Ovary (tissue), 9 donors: ENCODE data around the gene LMTK3. TPM values are rescaled to one million over a fixed set of nuclear protein-coding genes. Genes with fewer than 3 reads are reported as not detected.

Experiments
- DNase-seq, 5 donors: peaks; one replicate each; pipeline ENCODE4 v3.0.0-alpha.2; 2019 to 2020
- H3K27ac ChIP-seq, 2 donors: fragments of 200-600 bp; one replicate each; pipeline versions ENCODE4 v1.5.1 to v1.8.0; 2019 to 2022
- H3K27me3 ChIP-seq: fragments of 200-600 bp; one replicate; pipeline ENCODE4 v1.8.0; 2022
- H3K36me3 ChIP-seq: fragments of 200-600 bp; sonication (generic); one replicate; pipeline ENCODE4 v1.5.1; 2019
- H3K4me1 ChIP-seq: one replicate; pipeline ENCODE4 v1.8.1; 2013; ENCODE audit warnings: mild to moderate bottlenecking, moderate library complexity; ENCODE audit not compliant: insufficient read depth
- H3K4me3 ChIP-seq: fragments of 200-600 bp; sonication (generic); one replicate; pipeline ENCODE4 v1.5.1; 2017
- H3K9me3 ChIP-seq, 2 donors: fragments of 200-600 bp in 1 of 2; sonication (generic) in 1 of 2; one replicate each; pipeline versions ENCODE4 v1.5.1 to v1.8.1; 2013 to 2019; ENCODE audit warnings: mild to moderate bottlenecking in 1 of 2, moderate library complexity in 1 of 2
- EP300 ChIP-seq: sonication (generic); formaldehyde crosslinking; IDR thresholded peaks from one replicate; pipeline ENCODE4 v1.6.1; 2017; ENCODE audit warnings: antibody characterized with exemption
- POLR2A ChIP-seq: fragments of 450-650 bp; IDR thresholded peaks from one replicate; pipeline ENCODE4 v1.6.1; 2017; ENCODE audit warnings: antibody characterized with exemption, mild to moderate bottlenecking, moderate library complexity
- WGBS, 3 donors: extraction: QIAGEN DNeasy Blood & Tissue Kit in 1 of 3; methylation state at CpG; one replicate each; pipeline versions ENCODE4 v1.1.5 to v1.1.7; 2013 to 2017; 5-methylcytosine and 5-hydroxymethylcytosine counted together
- intact Hi-C, 4 donors: fragments of 100-400 bp; cut with DNase I; formaldehyde crosslinking; loops; one replicate each; pipeline versions ENCODE4 v1.11.0 to v1.15.1; 2022 to 2023
- polyA plus RNA-seq, 2 donors: library from polyadenylated mRNA; stranded (reverse); fragments of 200-250 nt in 1 of 2; fragments of 350-450 nt in 1 of 2; fragmentation: Illumina TruSeq in 1 of 2; extraction: RNeasy Lipid Tissue Mini Kit (QIAGEN cat#74804) in 1 of 2; gene quantifications; one replicate each; pipeline ENCODE4 v1.2.3, GENCODE V29; 2013 to 2014
- total RNA-seq, 7 donors: library from RNA; depleted of rRNA in 2 of 7; stranded (reverse); fragments of >200 nt in 2 of 7; fragmentation: NEBNext Ultra II Directional in 3 of 7; extraction: Animal tissue kit (Norgen Biotek cat#: 25700) in 3 of 7; gene quantifications; one replicate each; pipeline versions ENCODE4 v1.1.0 to v1.2.4, GENCODE V29; 2016 to 2023
- TF ChIP-seq, protein P1 (sequence below), 3 donors: fragments of 450-650 bp in 2 of 3; fragments of 200-600 bp in 1 of 3; IDR thresholded peaks; one replicate each; pipeline versions ENCODE4 v1.5.1 to v1.8.0; 2016 to 2022; ENCODE audit warnings: antibody characterized with exemption in 3 of 3, mild to moderate bottlenecking in 1 of 3
- donor health status: DM: no; HTN: no; CAD: no; lungs with moderate emphysema.
- donor health status: DM: no; HTN: no; CAD: no.
- donor health status: Bipolar disorder and iron deficiency.
- donor health status: DM: yes; HTN: yes; CAD: no.
- donor health status: DM: no; HTN: no; CAD: no.
- donor health status: DM: yes; HTN: yes; CAD: no.

Gene LMTK3
- total and polyA plus RNA-seq, 9 donors: 0.27 to 2.5 (median 0.49) TPM; not detected in 1

DNA sequence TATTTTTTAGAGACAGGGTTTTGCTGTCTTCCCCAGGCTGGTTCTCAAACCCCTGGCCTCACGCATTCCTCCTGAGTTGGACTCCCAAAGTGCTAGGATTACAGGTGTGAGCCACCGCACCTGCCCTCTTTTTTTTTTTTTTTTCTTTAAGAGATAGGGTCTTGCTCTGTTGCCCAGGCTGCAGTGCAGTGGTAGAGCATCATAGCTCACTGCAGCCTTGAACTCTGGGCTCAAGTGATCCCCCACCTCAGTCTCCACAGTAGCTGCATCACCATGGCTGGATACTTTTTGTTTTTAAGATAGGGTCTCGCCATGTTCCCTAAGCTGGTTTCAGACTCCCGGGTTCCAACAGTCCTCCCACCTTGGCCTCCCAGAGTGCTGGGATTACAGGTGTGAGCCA lies 54.8 kb downstream of the LMTK3 start:
- Histone ChIP-seq H3K9me3 (no peaks in the 10 kb centered on the region), H3K36me3 (no peaks in the 10 kb centered on the region), H3K27me3 (no peaks in the 10 kb centered on the region), H3K4me1 (no peaks in the 10 kb centered on the region), H3K4me3 (no peak overlapping the region), H3K27ac (no peak overlapping the region)
- TF ChIP-seq POLR2A: no peak
- TF ChIP-seq, protein P1, sequence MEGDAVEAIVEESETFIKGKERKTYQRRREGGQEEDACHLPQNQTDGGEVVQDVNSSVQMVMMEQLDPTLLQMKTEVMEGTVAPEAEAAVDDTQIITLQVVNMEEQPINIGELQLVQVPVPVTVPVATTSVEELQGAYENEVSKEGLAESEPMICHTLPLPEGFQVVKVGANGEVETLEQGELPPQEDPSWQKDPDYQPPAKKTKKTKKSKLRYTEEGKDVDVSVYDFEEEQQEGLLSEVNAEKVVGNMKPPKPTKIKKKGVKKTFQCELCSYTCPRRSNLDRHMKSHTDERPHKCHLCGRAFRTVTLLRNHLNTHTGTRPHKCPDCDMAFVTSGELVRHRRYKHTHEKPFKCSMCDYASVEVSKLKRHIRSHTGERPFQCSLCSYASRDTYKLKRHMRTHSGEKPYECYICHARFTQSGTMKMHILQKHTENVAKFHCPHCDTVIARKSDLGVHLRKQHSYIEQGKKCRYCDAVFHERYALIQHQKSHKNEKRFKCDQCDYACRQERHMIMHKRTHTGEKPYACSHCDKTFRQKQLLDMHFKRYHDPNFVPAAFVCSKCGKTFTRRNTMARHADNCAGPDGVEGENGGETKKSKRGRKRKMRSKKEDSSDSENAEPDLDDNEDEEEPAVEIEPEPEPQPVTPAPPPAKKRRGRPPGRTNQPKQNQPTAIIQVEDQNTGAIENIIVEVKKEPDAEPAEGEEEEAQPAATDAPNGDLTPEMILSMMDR (IDR thresholded peaks at IDR 0.05): no peak
- WGBS, 3 donors: 95 to 96% (median 96%) methylated on average over 4 of the region's 4 CpGs
- no peak for DNase-seq
- intact Hi-C loops: no loop called here

DNA sequence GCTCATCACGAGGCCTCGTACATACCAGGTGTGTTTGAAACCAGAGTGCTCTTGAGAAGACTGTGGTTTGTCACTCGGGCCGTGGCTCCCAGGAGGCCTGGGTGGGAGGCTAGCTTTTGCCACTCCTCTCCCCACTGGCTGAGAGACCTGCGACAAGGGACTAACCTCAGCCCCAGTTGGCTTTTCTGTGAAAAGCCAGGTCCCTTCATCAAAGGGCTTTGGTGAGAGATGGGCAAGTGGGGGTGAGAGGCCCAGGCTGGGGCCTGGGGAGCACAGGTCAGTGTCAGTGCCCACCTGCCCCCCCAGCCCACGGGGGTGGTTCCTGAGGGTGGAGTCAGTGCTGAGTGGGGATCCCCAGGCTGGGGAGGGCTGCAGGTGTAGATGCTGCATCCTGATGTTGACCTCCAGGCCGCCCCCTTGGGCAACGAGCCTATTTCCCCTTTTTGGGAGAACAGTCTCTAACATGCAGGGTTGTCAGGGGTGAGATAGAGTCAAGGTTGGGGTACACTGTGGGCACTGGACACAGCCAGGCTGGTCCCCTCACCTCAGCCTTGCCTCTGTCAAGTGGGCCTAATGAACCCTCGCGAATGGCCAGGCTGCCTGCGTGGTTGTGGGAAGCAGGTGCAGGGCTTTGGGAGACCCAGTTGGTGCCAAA lies 55.6 kb downstream of the LMTK3 start:
- Histone ChIP-seq H3K9me3 (no peaks in the 10 kb centered on the region), H3K36me3 (no peaks in the 10 kb centered on the region), H3K27me3 (no peaks in the 10 kb centered on the region), H3K27ac (no peak overlapping the region), H3K4me3 (no peak overlapping the region), H3K4me1 (no peaks in the 10 kb centered on the region)
- intact Hi-C loops: no loop called here
- 79 to 89% (median 82%) methylated on average over 11 of the region's 11 CpGs for whole genome bisulfite sequencing, 3 donors
- TF ChIP-seq, protein P1 (IDR thresholded peaks at IDR 0.05): no peak
- TF ChIP-seq POLR2A (no peak), EP300 (no peak)
- peak in 2 of 5 donors; percentile 16 to 27 for DNase-seq

DNA sequence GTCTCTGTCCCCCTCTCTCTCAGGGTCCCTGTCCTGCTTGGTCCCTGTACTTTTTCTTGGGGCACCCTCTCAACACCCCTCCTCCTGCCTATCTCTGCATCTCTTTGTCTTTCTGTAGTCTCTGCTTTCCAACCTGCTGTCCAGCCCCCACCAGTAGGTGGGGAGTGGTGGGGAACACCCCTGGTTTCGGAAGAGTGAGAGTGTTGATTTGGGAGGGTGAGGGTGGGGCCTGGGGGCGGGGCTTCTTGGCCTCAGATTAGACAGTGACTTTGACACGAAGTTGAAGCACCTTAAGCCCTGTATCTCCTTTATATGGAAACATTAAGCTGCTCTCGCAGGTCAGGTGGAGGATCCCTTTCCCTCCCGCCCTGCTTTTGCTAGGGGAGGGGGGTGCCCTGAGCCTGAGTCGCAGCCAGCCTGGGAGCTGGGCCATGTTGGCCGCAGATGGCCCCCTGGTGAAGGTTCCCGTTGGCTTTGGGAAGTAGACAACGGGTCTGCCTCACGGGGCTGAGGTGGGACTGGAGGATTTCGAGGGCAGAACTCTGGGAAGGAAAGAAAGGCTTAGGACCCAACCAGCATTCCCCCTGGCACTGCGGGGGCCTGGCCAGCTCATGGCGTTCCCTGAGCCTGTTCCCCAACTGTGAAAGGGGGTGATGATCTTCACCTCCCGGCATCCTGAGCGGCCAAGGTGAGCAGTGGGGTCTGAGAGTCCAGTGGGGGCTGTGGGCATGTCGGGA lies 56.3 kb downstream of the LMTK3 start, which contains the start of gene KCNJ14:
Gene KCNJ14 (plus strand): TSS at position 404 of the 737 bp plus-strand sequence. CDS start 6,151 bp downstream, outside the sequence.
- DNase-seq: peak in 1 of 5 donors; percentile 9
- H3K4me3 ChIP-seq: no peak within 1 kb of the TSS
- intact Hi-C loops: no loop called here
- no peak within 1 kb of the TSS for H3K27ac ChIP-seq
- H3K9me3 ChIP-seq: no peaks in the 10 kb centered on the region
- no peaks in the 10 kb centered on the region for H3K27me3 ChIP-seq
- H3K36me3 ChIP-seq: no peaks in the 10 kb centered on the region
- WGBS, 3 donors: 70 to 74% (median 72%) methylated on average over 15 to 16 of the region's 16 CpGs
- no peak for TF ChIP-seq EP300
- TF ChIP-seq POLR2A: no peak
- TF ChIP-seq, protein P1 (IDR thresholded peaks at IDR 0.05): no peak
- H3K4me1 ChIP-seq: no peaks in the 10 kb centered on the region

GRCh38 chr19:48454150-48454730 lies 57.4 kb downstream of the LMTK3 start:
- TF ChIP-seq, protein P1 (IDR thresholded peaks at IDR 0.05): no peak
- TF ChIP-seq POLR2A (no peak), EP300 (no peak)
- no peaks in the 10 kb centered on the region for H3K4me1 ChIP-seq
- intact Hi-C loops: no loop called here
- DNase-seq: peak in 1 of 5 donors; percentile 16
- no peak overlapping the region for H3K4me3 ChIP-seq
- H3K9me3 ChIP-seq: no peaks in the 10 kb centered on the region
- H3K27ac ChIP-seq: no peak overlapping the region
- 85 to 91% (median 86%) methylated on average over 21 to 22 of the region's 22 CpGs for WGBS, 3 donors
- H3K27me3 ChIP-seq: no peaks in the 10 kb centered on the region
- H3K36me3 ChIP-seq: no peaks in the 10 kb centered on the region
